Lower leg skin (tissue), 3 donors: ENCODE results near the gene PERM1.

Experiments used
- POLR2A ChIP-seq, 2 donors: fragments of 450-650 bp; IDR thresholded peaks; one replicate each; pipeline ENCODE4 v1.6.1; 2016 to 2017; ENCODE audit warnings: antibody characterized with exemption in 2 of 2, mild to moderate bottlenecking in 1 of 2, moderate library complexity in 1 of 2
- TF ChIP-seq, protein P1 (sequence below), 3 donors: fragments of 450-650 bp; IDR thresholded peaks; one replicate each; pipeline ENCODE4 v1.5.1; 2016; ENCODE audit warnings: antibody characterized with exemption in 3 of 3, mild to moderate bottlenecking in 3 of 3, moderate library complexity in 2 of 3

DNA sequence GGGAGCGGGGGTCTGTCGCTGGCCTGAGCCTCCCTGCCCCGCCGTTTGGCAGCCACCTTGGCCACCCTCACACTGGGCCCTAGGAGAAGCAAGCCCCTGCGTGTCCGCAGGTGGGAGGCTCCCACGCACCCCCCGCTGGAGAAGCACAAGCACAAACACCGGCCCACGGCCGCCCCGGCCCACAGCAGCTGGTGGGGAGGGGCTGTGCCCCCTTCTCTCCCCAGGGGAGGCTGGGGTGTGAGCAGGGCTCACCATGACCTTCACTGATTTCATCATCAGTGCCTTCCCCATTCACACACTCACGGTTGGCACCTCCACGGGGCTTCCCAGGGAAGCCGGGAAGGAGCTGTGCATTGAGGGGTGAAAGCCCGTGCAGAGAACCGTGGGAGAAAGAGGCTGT, 45.9 kb upstream of the PERM1 start:
- TF ChIP-seq, protein P1, sequence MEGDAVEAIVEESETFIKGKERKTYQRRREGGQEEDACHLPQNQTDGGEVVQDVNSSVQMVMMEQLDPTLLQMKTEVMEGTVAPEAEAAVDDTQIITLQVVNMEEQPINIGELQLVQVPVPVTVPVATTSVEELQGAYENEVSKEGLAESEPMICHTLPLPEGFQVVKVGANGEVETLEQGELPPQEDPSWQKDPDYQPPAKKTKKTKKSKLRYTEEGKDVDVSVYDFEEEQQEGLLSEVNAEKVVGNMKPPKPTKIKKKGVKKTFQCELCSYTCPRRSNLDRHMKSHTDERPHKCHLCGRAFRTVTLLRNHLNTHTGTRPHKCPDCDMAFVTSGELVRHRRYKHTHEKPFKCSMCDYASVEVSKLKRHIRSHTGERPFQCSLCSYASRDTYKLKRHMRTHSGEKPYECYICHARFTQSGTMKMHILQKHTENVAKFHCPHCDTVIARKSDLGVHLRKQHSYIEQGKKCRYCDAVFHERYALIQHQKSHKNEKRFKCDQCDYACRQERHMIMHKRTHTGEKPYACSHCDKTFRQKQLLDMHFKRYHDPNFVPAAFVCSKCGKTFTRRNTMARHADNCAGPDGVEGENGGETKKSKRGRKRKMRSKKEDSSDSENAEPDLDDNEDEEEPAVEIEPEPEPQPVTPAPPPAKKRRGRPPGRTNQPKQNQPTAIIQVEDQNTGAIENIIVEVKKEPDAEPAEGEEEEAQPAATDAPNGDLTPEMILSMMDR (IDR thresholded peaks at IDR 0.05) = no peak
- TF ChIP-seq POLR2A (IDR thresholded peaks at IDR 0.05) = no peak
